ENCODE results near the gene KDELR3.

DNA sequence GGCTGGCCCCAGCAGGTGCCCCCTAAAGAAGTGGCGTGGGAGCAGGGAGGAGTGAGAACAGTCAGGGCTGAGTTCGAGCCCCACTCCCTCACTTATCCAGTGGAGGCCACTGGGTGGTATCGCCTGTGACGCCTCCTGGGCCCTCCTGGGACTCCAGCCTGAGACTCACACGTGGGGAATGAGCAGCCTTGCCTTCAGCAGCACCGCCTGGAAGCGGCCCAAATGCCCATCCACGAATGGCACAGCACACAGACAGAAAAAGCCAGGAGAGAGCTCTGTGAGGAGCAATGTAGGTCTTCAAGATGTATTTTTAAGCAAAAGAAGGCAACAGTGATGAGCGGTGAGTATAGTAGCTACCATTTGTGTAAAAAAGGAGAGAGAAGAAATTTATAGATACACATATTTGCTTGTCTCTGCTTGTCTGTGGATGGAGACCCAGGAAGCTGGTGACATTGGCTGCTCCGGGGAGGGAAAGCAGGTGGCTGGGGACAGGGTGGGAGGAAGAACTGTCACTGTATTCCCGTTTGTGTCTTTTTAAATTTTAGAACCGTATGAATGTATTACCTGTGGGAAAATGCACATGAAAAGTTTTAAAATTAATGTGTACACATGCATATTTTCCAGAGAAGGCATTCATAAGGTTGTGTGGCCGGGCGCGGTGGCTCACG lies 26.1 kb upstream of the KDELR3 start:
- no peak for TF ChIP-seq RCOR1 (IDR thresholded peaks at IDR 0.05; ENCODE audit: low read length)
- TF ChIP-seq, protein P1, sequence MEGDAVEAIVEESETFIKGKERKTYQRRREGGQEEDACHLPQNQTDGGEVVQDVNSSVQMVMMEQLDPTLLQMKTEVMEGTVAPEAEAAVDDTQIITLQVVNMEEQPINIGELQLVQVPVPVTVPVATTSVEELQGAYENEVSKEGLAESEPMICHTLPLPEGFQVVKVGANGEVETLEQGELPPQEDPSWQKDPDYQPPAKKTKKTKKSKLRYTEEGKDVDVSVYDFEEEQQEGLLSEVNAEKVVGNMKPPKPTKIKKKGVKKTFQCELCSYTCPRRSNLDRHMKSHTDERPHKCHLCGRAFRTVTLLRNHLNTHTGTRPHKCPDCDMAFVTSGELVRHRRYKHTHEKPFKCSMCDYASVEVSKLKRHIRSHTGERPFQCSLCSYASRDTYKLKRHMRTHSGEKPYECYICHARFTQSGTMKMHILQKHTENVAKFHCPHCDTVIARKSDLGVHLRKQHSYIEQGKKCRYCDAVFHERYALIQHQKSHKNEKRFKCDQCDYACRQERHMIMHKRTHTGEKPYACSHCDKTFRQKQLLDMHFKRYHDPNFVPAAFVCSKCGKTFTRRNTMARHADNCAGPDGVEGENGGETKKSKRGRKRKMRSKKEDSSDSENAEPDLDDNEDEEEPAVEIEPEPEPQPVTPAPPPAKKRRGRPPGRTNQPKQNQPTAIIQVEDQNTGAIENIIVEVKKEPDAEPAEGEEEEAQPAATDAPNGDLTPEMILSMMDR (IDR thresholded peaks at IDR 0.05): no peak
- TF ChIP-seq, protein P2, sequence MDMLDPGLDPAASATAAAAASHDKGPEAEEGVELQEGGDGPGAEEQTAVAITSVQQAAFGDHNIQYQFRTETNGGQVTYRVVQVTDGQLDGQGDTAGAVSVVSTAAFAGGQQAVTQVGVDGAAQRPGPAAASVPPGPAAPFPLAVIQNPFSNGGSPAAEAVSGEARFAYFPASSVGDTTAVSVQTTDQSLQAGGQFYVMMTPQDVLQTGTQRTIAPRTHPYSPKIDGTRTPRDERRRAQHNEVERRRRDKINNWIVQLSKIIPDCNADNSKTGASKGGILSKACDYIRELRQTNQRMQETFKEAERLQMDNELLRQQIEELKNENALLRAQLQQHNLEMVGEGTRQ (IDR thresholded peaks at IDR 0.05; ENCODE audit: borderline replicate concordance, low read depth, low read length): no peak
- TF ChIP-seq SMC3 (IDR thresholded peaks at IDR 0.05; ENCODE audit: low read depth, low read length): no peak
- no peak for TF ChIP-seq EZH2phosphoT487 (IDR thresholded peaks at IDR 0.05; ENCODE audit: borderline replicate concordance, low read depth)
- no peak for TF ChIP-seq POLR2AphosphoS5 (IDR thresholded peaks at IDR 0.05; ENCODE audit: low read depth, low read length)
- no peak for TF ChIP-seq CHD2 (IDR thresholded peaks at IDR 0.05; ENCODE audit: low read length, partially characterized antibody)
- no peak for TF ChIP-seq SIN3A (IDR thresholded peaks at IDR 0.05; ENCODE audit: borderline replicate concordance, low read depth, low read length)
- no peak for TF ChIP-seq RAD21 (IDR thresholded peaks at IDR 0.05; ENCODE audit: low read length)
- TF ChIP-seq, protein P3, sequence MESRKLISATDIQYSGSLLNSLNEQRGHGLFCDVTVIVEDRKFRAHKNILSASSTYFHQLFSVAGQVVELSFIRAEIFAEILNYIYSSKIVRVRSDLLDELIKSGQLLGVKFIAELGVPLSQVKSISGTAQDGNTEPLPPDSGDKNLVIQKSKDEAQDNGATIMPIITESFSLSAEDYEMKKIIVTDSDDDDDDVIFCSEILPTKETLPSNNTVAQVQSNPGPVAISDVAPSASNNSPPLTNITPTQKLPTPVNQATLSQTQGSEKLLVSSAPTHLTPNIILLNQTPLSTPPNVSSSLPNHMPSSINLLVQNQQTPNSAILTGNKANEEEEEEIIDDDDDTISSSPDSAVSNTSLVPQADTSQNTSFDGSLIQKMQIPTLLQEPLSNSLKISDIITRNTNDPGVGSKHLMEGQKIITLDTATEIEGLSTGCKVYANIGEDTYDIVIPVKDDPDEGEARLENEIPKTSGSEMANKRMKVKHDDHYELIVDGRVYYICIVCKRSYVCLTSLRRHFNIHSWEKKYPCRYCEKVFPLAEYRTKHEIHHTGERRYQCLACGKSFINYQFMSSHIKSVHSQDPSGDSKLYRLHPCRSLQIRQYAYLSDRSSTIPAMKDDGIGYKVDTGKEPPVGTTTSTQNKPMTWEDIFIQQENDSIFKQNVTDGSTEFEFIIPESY (IDR thresholded peaks at IDR 0.05; ENCODE audit: borderline replicate concordance, low read depth): no peak
- TF ChIP-seq, protein P4, sequence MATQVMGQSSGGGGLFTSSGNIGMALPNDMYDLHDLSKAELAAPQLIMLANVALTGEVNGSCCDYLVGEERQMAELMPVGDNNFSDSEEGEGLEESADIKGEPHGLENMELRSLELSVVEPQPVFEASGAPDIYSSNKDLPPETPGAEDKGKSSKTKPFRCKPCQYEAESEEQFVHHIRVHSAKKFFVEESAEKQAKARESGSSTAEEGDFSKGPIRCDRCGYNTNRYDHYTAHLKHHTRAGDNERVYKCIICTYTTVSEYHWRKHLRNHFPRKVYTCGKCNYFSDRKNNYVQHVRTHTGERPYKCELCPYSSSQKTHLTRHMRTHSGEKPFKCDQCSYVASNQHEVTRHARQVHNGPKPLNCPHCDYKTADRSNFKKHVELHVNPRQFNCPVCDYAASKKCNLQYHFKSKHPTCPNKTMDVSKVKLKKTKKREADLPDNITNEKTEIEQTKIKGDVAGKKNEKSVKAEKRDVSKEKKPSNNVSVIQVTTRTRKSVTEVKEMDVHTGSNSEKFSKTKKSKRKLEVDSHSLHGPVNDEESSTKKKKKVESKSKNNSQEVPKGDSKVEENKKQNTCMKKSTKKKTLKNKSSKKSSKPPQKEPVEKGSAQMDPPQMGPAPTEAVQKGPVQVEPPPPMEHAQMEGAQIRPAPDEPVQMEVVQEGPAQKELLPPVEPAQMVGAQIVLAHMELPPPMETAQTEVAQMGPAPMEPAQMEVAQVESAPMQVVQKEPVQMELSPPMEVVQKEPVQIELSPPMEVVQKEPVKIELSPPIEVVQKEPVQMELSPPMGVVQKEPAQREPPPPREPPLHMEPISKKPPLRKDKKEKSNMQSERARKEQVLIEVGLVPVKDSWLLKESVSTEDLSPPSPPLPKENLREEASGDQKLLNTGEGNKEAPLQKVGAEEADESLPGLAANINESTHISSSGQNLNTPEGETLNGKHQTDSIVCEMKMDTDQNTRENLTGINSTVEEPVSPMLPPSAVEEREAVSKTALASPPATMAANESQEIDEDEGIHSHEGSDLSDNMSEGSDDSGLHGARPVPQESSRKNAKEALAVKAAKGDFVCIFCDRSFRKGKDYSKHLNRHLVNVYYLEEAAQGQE (IDR thresholded peaks at IDR 0.05; ENCODE audit: low read depth, low read length): no peak
- TF ChIP-seq ELF1 (IDR thresholded peaks at IDR 0.05): no peak
- no peak for TF ChIP-seq FOXM1 (IDR thresholded peaks at IDR 0.05; ENCODE audit: low read depth)
